H9 (cell line): ENCODE results near the gene TRIM50. TPM values are rescaled to one million over a fixed set of nuclear protein-coding genes. Genes with fewer than 3 reads are reported as not detected.

Source experiments
- DNase-seq: peaks from one replicate; pipeline ENCODE4 v3.0.0-alpha.2; 2017
- H2AFZ ChIP-seq: one replicate; pipeline ENCODE4 v1.6.1; 2013; ENCODE audit warnings: mild to moderate bottlenecking, low read length, control low read depth, moderate library complexity
- H2AK5ac ChIP-seq: 2 replicates; pipeline ENCODE4 v1.6.1; 2013; ENCODE audit warnings: low read length, control low read depth, mixed read lengths; ENCODE audit not compliant: insufficient read length
- H2BK120ac ChIP-seq: one replicate; pipeline ENCODE4 v1.6.1; 2013; ENCODE audit warnings: low read depth, mild to moderate bottlenecking, low read length, control low read depth, inconsistent platforms; ENCODE audit not compliant: poor library complexity, severe bottlenecking
- H2BK12ac ChIP-seq: 2 replicates; pipeline ENCODE4 v1.6.1; 2013; ENCODE audit warnings: low read length, control low read depth, mixed read lengths, low read depth; ENCODE audit not compliant: insufficient read length
- H2BK15ac ChIP-seq: 2 replicates; pipeline ENCODE4 v1.6.1; 2013; ENCODE audit warnings: low read depth, low read length, control low read depth
- H2BK20ac ChIP-seq: one replicate; pipeline ENCODE4 v1.6.1; 2013; ENCODE audit warnings: low read depth, mild to moderate bottlenecking, low read length, control low read depth, inconsistent platforms; ENCODE audit not compliant: poor library complexity, severe bottlenecking
- H2BK5ac ChIP-seq: 2 replicates; pipeline ENCODE4 v1.6.1; 2013; ENCODE audit warnings: low read length, control low read depth, mixed read lengths; ENCODE audit not compliant: insufficient read length
- H3K14ac ChIP-seq: 2 replicates; pipeline ENCODE4 v1.6.1; 2013; ENCODE audit warnings: low read length, control low read depth; ENCODE audit not compliant: insufficient read depth
- H3K18ac ChIP-seq: 2 replicates; pipeline ENCODE4 v1.6.1; 2013; ENCODE audit warnings: low read depth, mild to moderate bottlenecking, mixed read lengths, low read length, control low read depth; ENCODE audit not compliant: insufficient read length
- H3K23ac ChIP-seq: 2 replicates; pipeline ENCODE4 v1.6.1; 2013; ENCODE audit warnings: low read length, control low read depth, mixed read lengths, low read depth; ENCODE audit not compliant: insufficient read length
- H3K23me2 ChIP-seq: 2 replicates; pipeline ENCODE4 v1.6.1; 2013; ENCODE audit warnings: low read depth, mild to moderate bottlenecking, mixed read lengths, low read length, control low read depth; ENCODE audit not compliant: insufficient read length, poor library complexity, severe bottlenecking
- H3K27ac ChIP-seq: 2 replicates; pipeline ENCODE4 v1.5.1; 2013; ENCODE audit warnings: low read length, control low read depth, mixed read lengths, low read depth; ENCODE audit not compliant: insufficient read length
- H3K27me3 ChIP-seq: 2 replicates; pipeline ENCODE4 v1.6.1; 2013; ENCODE audit warnings: low read length, control low read depth, inconsistent platforms; ENCODE audit not compliant: insufficient read depth
- H3K4ac ChIP-seq: 2 replicates; pipeline ENCODE4 v1.6.1; 2013; ENCODE audit warnings: low read depth, mild to moderate bottlenecking, control low read depth, inconsistent platforms, low read length, moderate library complexity
- H3K4me1 ChIP-seq: 2 replicates; pipeline ENCODE4 v1.6.1; 2013; ENCODE audit warnings: low read length, control low read depth, inconsistent platforms; ENCODE audit not compliant: insufficient read depth
- H3K4me2 ChIP-seq: 2 replicates; pipeline ENCODE4 v1.6.1; 2013; ENCODE audit warnings: low read length, control low read depth, mixed read lengths; ENCODE audit not compliant: insufficient read length, insufficient read depth
- H3K56ac ChIP-seq: 2 replicates; pipeline ENCODE4 v1.6.1; 2013; ENCODE audit warnings: low read depth, mild to moderate bottlenecking, mixed read lengths, low read length, control low read depth; ENCODE audit not compliant: insufficient read length
- H3K79me1 ChIP-seq: 2 replicates; pipeline ENCODE4 v1.6.1; 2013; ENCODE audit warnings: low read depth, mild to moderate bottlenecking, moderate library complexity, low read length, control low read depth, inconsistent platforms; ENCODE audit not compliant: insufficient read depth, poor library complexity, severe bottlenecking
- H3K79me2 ChIP-seq: 2 replicates; pipeline ENCODE4 v1.6.1; 2013; ENCODE audit warnings: low read length, control low read depth, inconsistent platforms; ENCODE audit not compliant: insufficient read depth
- H3K9ac ChIP-seq: 2 replicates; pipeline ENCODE4 v1.6.1; 2013; ENCODE audit warnings: low read length, control low read depth, mixed read lengths; ENCODE audit not compliant: insufficient read length; ENCODE audit errors: extremely low read depth
- H3K9me3 ChIP-seq: one replicate; pipeline ENCODE4 v1.6.1; 2013; ENCODE audit warnings: low read depth, low read length, inconsistent platforms; ENCODE audit not compliant: control insufficient read depth
- H3T11ph ChIP-seq: one replicate; pipeline ENCODE4 v1.6.1; 2013; ENCODE audit warnings: mild to moderate bottlenecking, low read length, control low read depth, inconsistent platforms
- H4K20me1 ChIP-seq: one replicate; pipeline ENCODE4 v1.6.1; 2013; ENCODE audit not compliant: control insufficient read depth, insufficient read length, insufficient read depth
- H4K5ac ChIP-seq: 2 replicates; pipeline ENCODE4 v1.6.1; 2013; ENCODE audit warnings: low read depth, mild to moderate bottlenecking, mixed read lengths, low read length, control low read depth; ENCODE audit not compliant: insufficient read length
- H4K8ac ChIP-seq: replicated peaks from 2 replicates; pipeline ENCODE4 v1.6.1; 2013; ENCODE audit warnings: low read length, control low read depth, mixed read lengths, low read depth; ENCODE audit not compliant: insufficient read length
- H4K91ac ChIP-seq: 2 replicates; pipeline ENCODE4 v1.6.1; 2013; ENCODE audit warnings: low read depth, mild to moderate bottlenecking, moderate library complexity, mixed read lengths, low read length, control low read depth; ENCODE audit not compliant: insufficient read length
- H3K27ac Mint-ChIP-seq, 3 experiments: 2 replicates in 2 of 3; 3 replicates in 1 of 3; pipeline ENCODE4 v1.8.0; 2020 to 2021; ENCODE audit warnings: mixed read lengths in 3 of 3, mild to moderate bottlenecking in 1 of 3, moderate library complexity in 1 of 3
- H3K27me3 Mint-ChIP-seq: 2 replicates; pipeline ENCODE4 v1.8.0; 2021; ENCODE audit warnings: low read depth, mild to moderate bottlenecking, moderate library complexity, mixed read lengths
- H3K36me3 Mint-ChIP-seq, 3 experiments: 2 replicates in 2 of 3; 3 replicates in 1 of 3; pipeline ENCODE4 v1.8.0; 2020 to 2021; ENCODE audit warnings: low read depth in 3 of 3, mixed read lengths in 3 of 3; ENCODE audit not compliant: insufficient read depth in 1 of 3
- H3K4me1 Mint-ChIP-seq, 2 experiments: 2 replicates each; pipeline ENCODE4 v1.8.0; 2020; ENCODE audit warnings: mixed read lengths in 2 of 2
- H3K4me3 Mint-ChIP-seq, 2 experiments: 2 replicates in 1 of 2; 3 replicates in 1 of 2; pipeline ENCODE4 v1.8.0; 2020 to 2021; ENCODE audit warnings: mild to moderate bottlenecking in 2 of 2, mixed read lengths in 2 of 2, moderate library complexity in 1 of 2
- H3K9me3 Mint-ChIP-seq, 2 experiments: 2 replicates in 1 of 2; 3 replicates in 1 of 2; pipeline ENCODE4 v1.8.0; 2020; ENCODE audit warnings: mild to moderate bottlenecking in 2 of 2, mixed read lengths in 2 of 2, moderate library complexity in 1 of 2
- WGBS: extraction: QIAGEN DNeasy Blood & Tissue Kit; methylation state at CpG from one replicate; pipeline ENCODE4 v1.1.7; 2013; ENCODE audit warnings: missing lambda C conversion rate, low lambda C conversion rate, mixed read lengths; ENCODE audit not compliant: insufficient read length; ENCODE audit errors: extremely low coverage; 5-methylcytosine and 5-hydroxymethylcytosine counted together
- total RNA-seq: library from RNA; stranded (reverse); gene quantifications from 2 replicates; pipeline ENCODE4 v1.2.1, GENCODE V29; 2021
- TF ChIP-seq, protein P1 (sequence below): fragments of 200-600 bp; sonication (generic); conservative IDR thresholded peaks from 3 replicates; pipeline ENCODE4 v1.8.0; 2021; ENCODE audit warnings: antibody characterized with exemption, mild to moderate bottlenecking

Gene TRIM50
- total RNA-seq, 1 experiment from 2014 or later: not detected

DNA sequence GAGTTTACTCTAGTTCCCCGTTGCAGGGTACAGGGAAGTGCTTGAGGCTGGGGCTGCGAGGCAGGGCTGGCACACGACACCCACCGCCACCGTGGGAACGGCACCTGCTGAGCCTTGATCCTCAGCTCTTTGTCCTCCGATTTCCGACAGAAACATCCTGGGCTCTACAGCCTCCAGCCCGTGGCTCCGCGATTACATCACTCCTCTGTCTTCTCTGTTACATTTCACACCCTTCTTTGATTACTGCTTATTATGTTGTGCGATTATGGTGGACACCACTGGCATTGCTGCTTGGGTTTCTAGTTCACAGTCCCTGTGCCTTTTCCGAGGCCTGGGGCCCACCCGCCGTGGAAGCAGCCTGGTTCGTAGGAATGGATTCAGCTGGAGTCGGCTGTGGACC lies 26.9 kb upstream of the TRIM50 start:
- H2AK5ac ChIP-seq: no peak overlapping the region
- no peak overlapping the region for H3K18ac ChIP-seq
- no peaks in the 10 kb centered on the region for H4K20me1 ChIP-seq
- no peak overlapping the region for H3K9ac ChIP-seq
- TF ChIP-seq, protein P1, sequence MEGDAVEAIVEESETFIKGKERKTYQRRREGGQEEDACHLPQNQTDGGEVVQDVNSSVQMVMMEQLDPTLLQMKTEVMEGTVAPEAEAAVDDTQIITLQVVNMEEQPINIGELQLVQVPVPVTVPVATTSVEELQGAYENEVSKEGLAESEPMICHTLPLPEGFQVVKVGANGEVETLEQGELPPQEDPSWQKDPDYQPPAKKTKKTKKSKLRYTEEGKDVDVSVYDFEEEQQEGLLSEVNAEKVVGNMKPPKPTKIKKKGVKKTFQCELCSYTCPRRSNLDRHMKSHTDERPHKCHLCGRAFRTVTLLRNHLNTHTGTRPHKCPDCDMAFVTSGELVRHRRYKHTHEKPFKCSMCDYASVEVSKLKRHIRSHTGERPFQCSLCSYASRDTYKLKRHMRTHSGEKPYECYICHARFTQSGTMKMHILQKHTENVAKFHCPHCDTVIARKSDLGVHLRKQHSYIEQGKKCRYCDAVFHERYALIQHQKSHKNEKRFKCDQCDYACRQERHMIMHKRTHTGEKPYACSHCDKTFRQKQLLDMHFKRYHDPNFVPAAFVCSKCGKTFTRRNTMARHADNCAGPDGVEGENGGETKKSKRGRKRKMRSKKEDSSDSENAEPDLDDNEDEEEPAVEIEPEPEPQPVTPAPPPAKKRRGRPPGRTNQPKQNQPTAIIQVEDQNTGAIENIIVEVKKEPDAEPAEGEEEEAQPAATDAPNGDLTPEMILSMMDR: no peak
- H3K56ac ChIP-seq: no peak overlapping the region
- no peak overlapping the region for H3K27ac ChIP-seq
- no CpG with 5 or more reads among the region's 17 CpGs for WGBS
- no peak overlapping the region for H4K8ac ChIP-seq
- H2BK5ac ChIP-seq: no peak overlapping the region
- H3K27ac Mint-ChIP-seq: no peak overlapping the region
- no peak overlapping the region for H3T11ph ChIP-seq
- H4K91ac ChIP-seq: no peak overlapping the region
- H3K4me1 ChIP-seq: peaks cover 6% of the 10 kb centered on the region; the same call in 1 of the 2 replicates
- H3K27me3 Mint-ChIP-seq: peaks cover 2% of the 10 kb centered on the region
- H2BK12ac ChIP-seq: no peak overlapping the region
- H2BK120ac ChIP-seq: no peak overlapping the region
- no peaks in the 10 kb centered on the region for H3K79me2 ChIP-seq
- no peak for DNase-seq
- no peak overlapping the region for H4K5ac ChIP-seq
- H3K9me3 ChIP-seq: no peaks in the 10 kb centered on the region
- no peak overlapping the region for H3K14ac ChIP-seq
- no peak overlapping the region for H3K4me3 Mint-ChIP-seq
- peaks cover 8 to 11% of the 10 kb centered on the region in 2 experiments; a peak in 4 of 5 replicates for H3K9me3 Mint-ChIP-seq
- H2AFZ ChIP-seq: no peak overlapping the region
- peaks cover 0 to 7% (median 2%) of the 10 kb centered on the region in 3 experiments; a peak in 5 of 7 replicates for H3K36me3 Mint-ChIP-seq
- H3K4me1 Mint-ChIP-seq: peaks cover 23 to 26% of the 10 kb centered on the region in 2 experiments
- no peak overlapping the region for H2BK20ac ChIP-seq
- no peaks in the 10 kb centered on the region for H3K23me2 ChIP-seq
- H3K4ac ChIP-seq: no peak overlapping the region
- H3K27me3 ChIP-seq: no peaks in the 10 kb centered on the region
- H2BK15ac ChIP-seq: no peak overlapping the region
- H3K79me1 ChIP-seq: no peaks in the 10 kb centered on the region
- H3K4me2 ChIP-seq: no peak overlapping the region
- no peak overlapping the region for H3K23ac ChIP-seq
